HepG2 (cell line): ENCODE data around the gene SH2D3C. TPM values are rescaled to one million over a fixed set of nuclear protein-coding genes. Genes with fewer than 3 reads are reported as not detected.

Experiments used
- ATAC-seq: fragments of 200-7000 bp; cut with Tn5 transposase; 3 replicates; pipeline ENCODE4 v1.9.1; 2020; ENCODE audit warnings: mild to moderate bottlenecking, moderate library complexity
- BruUV-seq: library from RNA; stranded (reverse); fragments of 400-500 nt; replicated peaks from 2 replicates; lab custom pipeline; 2021; lab: Mats Ljungman, UMichigan
- CTCF ChIA-PET: fragments of 300-600 bp; formaldehyde crosslinking; extraction: SDS; loops from one replicate; lab custom pipeline; 2021; ENCODE audit warnings: low total read pairs, inconsistent platforms, low intra/inter-chr PET ratio; lab: Yijun Ruan, JAX
- POLR2A ChIA-PET: fragments of 350-600 bp; sonication (Branson Sonifier 250); formaldehyde crosslinking; loops from one replicate; lab custom pipeline; 2020; ENCODE audit warnings: antibody characterized with exemption, inconsistent platforms; lab: Yijun Ruan, JAX
- DNase-seq: peaks from one replicate; pipeline ENCODE4 v3.0.0-alpha.2; 2015; ENCODE audit warnings: low spot score
- FAIRE-seq: peaks from 3 replicates; lab custom pipeline; 2011; peaks lifted over from hg19 to GRCh38; lab: Jason Lieb, UNC
- H2AFZ ChIP-seq: one replicate; pipeline ENCODE4 v1.6.1; 2011; ENCODE audit warnings: low read length, inconsistent platforms
- H3K27ac ChIP-seq: fragments of 300-600 bp; 3 replicates; pipeline ENCODE4 v1.8.0; 2011; ENCODE audit warnings: mixed run types, mild to moderate bottlenecking, mixed read lengths, low read length, inconsistent platforms; ENCODE audit not compliant: insufficient read depth; ENCODE audit errors: extremely low read length
- H3K27me3 ChIP-seq, 2 experiments: fragments of 200-600 bp in 1 of 2; 2 replicates in 1 of 2; 3 replicates in 1 of 2; pipeline versions ENCODE4 v1.6.0 to v1.8.0; 2011; ENCODE audit warnings: low read length in 2 of 2, mild to moderate bottlenecking in 2 of 2, moderate library complexity in 2 of 2, inconsistent platforms in 1 of 2; ENCODE audit not compliant: insufficient read depth in 2 of 2, control insufficient read depth in 1 of 2
- H3K36me3 ChIP-seq, 2 experiments: fragments of 200-600 bp in 1 of 2; replicated peaks in 1 of 2; 2 replicates in 1 of 2; 3 replicates in 1 of 2; pipeline versions ENCODE4 v1.5.1 to v1.8.0; 2011; ENCODE audit warnings: low read length in 2 of 2, inconsistent platforms in 1 of 2; ENCODE audit not compliant: insufficient read depth in 2 of 2, control insufficient read depth in 1 of 2
- H3K4me1 ChIP-seq: 2 replicates; pipeline ENCODE4 v1.5.1; 2012; ENCODE audit warnings: low read length, inconsistent platforms; ENCODE audit not compliant: insufficient read depth
- H3K4me2 ChIP-seq: 2 replicates; pipeline ENCODE4 v1.6.0; 2011; ENCODE audit warnings: low read depth, low read length, inconsistent platforms
- H3K4me3 ChIP-seq, 3 experiments: fragments of 200-600 bp in 1 of 3; sonication (generic), shearing (Covaris generic) in 1 of 3; replicated peaks in 1 of 3; 2 replicates each; pipeline ENCODE4 v1.5.1; 2011 to 2016; ENCODE audit warnings: low read length in 3 of 3, inconsistent platforms in 2 of 3, low read depth in 2 of 3, mild to moderate bottlenecking in 2 of 3, control low read depth in 1 of 3, mixed read lengths in 1 of 3; ENCODE audit not compliant: insufficient read depth in 1 of 3
- H3K79me2 ChIP-seq: one replicate; pipeline ENCODE4 v1.6.1; 2011; ENCODE audit warnings: low read length, inconsistent platforms; ENCODE audit not compliant: insufficient read depth
- H3K9ac ChIP-seq: 2 replicates; pipeline ENCODE4 v1.6.0; 2011; ENCODE audit warnings: mild to moderate bottlenecking, low read depth, low read length, inconsistent platforms; ENCODE audit not compliant: insufficient read depth
- H3K9me3 ChIP-seq: 2 replicates; pipeline ENCODE4 v1.5.1; 2012; ENCODE audit warnings: mild to moderate bottlenecking, low read length
- H4K20me1 ChIP-seq: 2 replicates; pipeline ENCODE4 v1.6.0; 2011; ENCODE audit warnings: inconsistent platforms, mild to moderate bottlenecking, low read length, moderate library complexity; ENCODE audit not compliant: insufficient read depth
- ESRRA ChIP-seq: sonication (generic); formaldehyde crosslinking; IDR thresholded peaks from 2 replicates; pipeline ENCODE4 v1.5.1; 2020; ENCODE audit warnings: mild to moderate bottlenecking, low read depth, missing genetic modification reagents
- MEF2D ChIP-seq: sonication (generic); formaldehyde crosslinking; IDR thresholded peaks from 2 replicates; pipeline ENCODE4 v1.5.1; 2020; ENCODE audit warnings: mild to moderate bottlenecking, missing genetic modification reagents
- POLR2AphosphoS2 ChIP-seq: IDR thresholded peaks from 2 replicates; pipeline ENCODE4 v1.6.1; 2011; ENCODE audit warnings: low read depth, low read length, improper control_type of control experiment
- RARA ChIP-seq: IDR thresholded peaks from 2 replicates; pipeline ENCODE4 v1.6.1; 2016; ENCODE audit warnings: missing genetic modification reagents, missing compliant biosample characterization
- ZNF12 ChIP-seq: sonication (generic); formaldehyde crosslinking; IDR thresholded peaks from 2 replicates; pipeline ENCODE4 v1.5.0; 2020; ENCODE audit warnings: missing genetic modification reagents
- ZNF30 ChIP-seq: sonication (generic); formaldehyde crosslinking; IDR thresholded peaks from 2 replicates; pipeline ENCODE4 v1.5.0; 2020; ENCODE audit warnings: mild to moderate bottlenecking, missing genetic modification reagents
- ZNF616 ChIP-seq: sonication (generic); formaldehyde crosslinking; IDR thresholded peaks from 2 replicates; pipeline ENCODE4 v1.5.0; 2020; ENCODE audit warnings: low read depth, mild to moderate bottlenecking, missing genetic modification reagents
- ZNF709 ChIP-seq: sonication (generic); formaldehyde crosslinking; IDR thresholded peaks from 2 replicates; pipeline ENCODE4 v1.5.0; 2020; ENCODE audit warnings: mild to moderate bottlenecking, missing genetic modification reagents
- ZNF782 ChIP-seq: sonication (generic); formaldehyde crosslinking; IDR thresholded peaks from 2 replicates; pipeline ENCODE4 v1.4.0; 2020; ENCODE audit warnings: missing genetic modification reagents, mild to moderate bottlenecking, borderline replicate concordance
- WGBS: methylation state at CpG from one replicate; pipeline ENCODE4 v1.1.6; 2017; ENCODE audit warnings: low lambda C conversion rate; 5-methylcytosine and 5-hydroxymethylcytosine counted together
- in situ Hi-C: cut with HindIII; loops from 2 replicates; pipeline ENCODE4 v1.10.0; 2017; ENCODE audit warnings: low pct_unique_long_range_greater_than_20kb; ENCODE audit not compliant: extremely low pct_ligation_motif_present
- intact Hi-C: fragments of 100-400 bp; cut with micrococcal nuclease; formaldehyde crosslinking; loops from one replicate; pipeline ENCODE4 v1.10.0; 2022; ENCODE audit not compliant: unreplicated experiment
- polyA plus RNA-seq, 8 experiments: library from polyadenylated mRNA; depleted of rRNA in 3 of 8; stranded (reverse) in 7 of 8; unstranded in 1 of 8; fragments of >200 nt; fragmentation: Illumina TruSeq in 4 of 8; extraction: Trizol in 4 of 8; gene quantifications; 2 replicates each; pipeline versions ENCODE4 v1.2.1 to v1.2.3, GENCODE V29; 2011 to 2016; ENCODE audit warnings: low read depth in 4 of 8, missing spikeins in 1 of 8, mixed read lengths in 1 of 8; ENCODE audit not compliant: insufficient read depth in 1 of 8
- total RNA-seq, 5 experiments: library from RNA; depleted of rRNA; stranded (reverse); fragments of >200 nt; fragmentation: Illumina TruSeq; extraction: Trizol; gene quantifications; 2 replicates each; pipeline ENCODE4 v1.2.3, GENCODE V29; 2016; ENCODE audit warnings: low read depth in 1 of 5
- TF ChIP-seq, protein P1 (sequence below): sonication (generic); formaldehyde crosslinking; IDR thresholded peaks from 2 replicates; pipeline ENCODE4 v1.4.0; 2020; ENCODE audit warnings: missing genetic modification reagents, borderline replicate concordance
- TF ChIP-seq, protein P2 (sequence below): conservative IDR thresholded peaks from 2 replicates; pipeline ENCODE4 v1.6.1; 2018; ENCODE audit warnings: missing genetic modification reagents
- TF ChIP-seq, protein P3 (sequence below): sonication (generic); formaldehyde crosslinking; IDR thresholded peaks from 2 replicates; pipeline ENCODE4 v1.5.0; 2020; ENCODE audit warnings: mild to moderate bottlenecking, low read depth, missing genetic modification reagents, borderline replicate concordance
- TF ChIP-seq, protein P4 (sequence below): sonication (generic); formaldehyde crosslinking; IDR thresholded peaks from 2 replicates; pipeline ENCODE4 v1.8.0; 2022; ENCODE audit warnings: missing genetic modification reagents, low read depth, mild to moderate bottlenecking, borderline replicate concordance

The SH2D3C gene
- total and polyA plus RNA-seq, 2 of the 13 experiments (the other 11 are each of a cell fraction or from before 2014, with no cell fraction given), result not detected

DNA sequence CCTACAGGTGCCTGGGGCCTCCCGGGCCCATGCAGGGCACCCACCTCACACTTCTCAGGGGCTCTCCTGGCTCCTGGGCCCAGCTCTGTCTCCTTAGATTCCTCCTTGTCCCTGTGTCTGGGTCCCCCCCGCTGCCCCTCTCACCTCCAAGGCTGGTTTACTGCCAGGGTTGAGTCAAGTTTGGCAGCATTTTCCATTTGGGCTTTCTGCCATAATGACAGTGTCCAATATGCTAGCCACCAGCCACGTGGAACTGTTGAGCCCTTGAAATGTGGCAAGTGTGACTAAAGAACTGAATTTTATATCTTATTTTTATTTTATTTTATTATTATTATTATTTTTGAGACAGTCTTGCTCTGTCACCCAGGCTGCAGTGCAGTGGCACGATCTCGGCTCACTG lies 60.7 kb downstream of the SH2D3C start (continued):
- TF ChIP-seq, protein P1, sequence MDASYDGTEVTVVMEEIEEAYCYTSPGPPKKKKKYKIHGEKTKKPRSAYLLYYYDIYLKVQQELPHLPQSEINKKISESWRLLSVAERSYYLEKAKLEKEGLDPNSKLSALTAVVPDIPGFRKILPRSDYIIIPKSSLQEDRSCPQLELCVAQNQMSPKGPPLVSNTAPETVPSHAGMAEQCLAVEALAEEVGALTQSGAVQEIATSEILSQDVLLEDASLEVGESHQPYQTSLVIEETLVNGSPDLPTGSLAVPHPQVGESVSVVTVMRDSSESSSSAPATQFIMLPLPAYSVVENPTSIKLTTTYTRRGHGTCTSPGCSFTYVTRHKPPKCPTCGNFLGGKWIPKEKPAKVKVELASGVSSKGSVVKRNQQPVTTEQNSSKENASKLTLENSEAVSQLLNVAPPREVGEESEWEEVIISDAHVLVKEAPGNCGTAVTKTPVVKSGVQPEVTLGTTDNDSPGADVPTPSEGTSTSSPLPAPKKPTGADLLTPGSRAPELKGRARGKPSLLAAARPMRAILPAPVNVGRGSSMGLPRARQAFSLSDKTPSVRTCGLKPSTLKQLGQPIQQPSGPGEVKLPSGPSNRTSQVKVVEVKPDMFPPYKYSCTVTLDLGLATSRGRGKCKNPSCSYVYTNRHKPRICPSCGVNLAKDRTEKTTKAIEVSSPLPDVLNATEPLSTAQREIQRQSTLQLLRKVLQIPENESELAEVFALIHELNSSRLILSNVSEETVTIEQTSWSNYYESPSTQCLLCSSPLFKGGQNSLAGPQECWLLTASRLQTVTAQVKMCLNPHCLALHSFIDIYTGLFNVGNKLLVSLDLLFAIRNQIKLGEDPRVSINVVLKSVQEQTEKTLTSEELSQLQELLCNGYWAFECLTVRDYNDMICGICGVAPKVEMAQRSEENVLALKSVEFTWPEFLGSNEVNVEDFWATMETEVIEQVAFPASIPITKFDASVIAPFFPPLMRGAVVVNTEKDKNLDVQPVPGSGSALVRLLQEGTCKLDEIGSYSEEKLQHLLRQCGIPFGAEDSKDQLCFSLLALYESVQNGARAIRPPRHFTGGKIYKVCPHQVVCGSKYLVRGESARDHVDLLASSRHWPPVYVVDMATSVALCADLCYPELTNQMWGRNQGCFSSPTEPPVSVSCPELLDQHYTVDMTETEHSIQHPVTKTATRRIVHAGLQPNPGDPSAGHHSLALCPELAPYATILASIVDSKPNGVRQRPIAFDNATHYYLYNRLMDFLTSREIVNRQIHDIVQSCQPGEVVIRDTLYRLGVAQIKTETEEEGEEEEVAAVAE (CRISPR knock-in tag), result no peak
- no peak for TF ChIP-seq POLR2AphosphoS2
- TF ChIP-seq, protein P2, sequence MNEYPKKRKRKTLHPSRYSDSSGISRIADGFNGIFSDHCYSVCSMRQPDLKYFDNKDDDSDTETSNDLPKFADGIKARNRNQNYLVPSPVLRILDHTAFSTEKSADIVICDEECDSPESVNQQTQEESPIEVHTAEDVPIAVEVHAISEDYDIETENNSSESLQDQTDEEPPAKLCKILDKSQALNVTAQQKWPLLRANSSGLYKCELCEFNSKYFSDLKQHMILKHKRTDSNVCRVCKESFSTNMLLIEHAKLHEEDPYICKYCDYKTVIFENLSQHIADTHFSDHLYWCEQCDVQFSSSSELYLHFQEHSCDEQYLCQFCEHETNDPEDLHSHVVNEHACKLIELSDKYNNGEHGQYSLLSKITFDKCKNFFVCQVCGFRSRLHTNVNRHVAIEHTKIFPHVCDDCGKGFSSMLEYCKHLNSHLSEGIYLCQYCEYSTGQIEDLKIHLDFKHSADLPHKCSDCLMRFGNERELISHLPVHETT, result no peak
- TF ChIP-seq, all 625 proteins: peak for 0

DNA sequence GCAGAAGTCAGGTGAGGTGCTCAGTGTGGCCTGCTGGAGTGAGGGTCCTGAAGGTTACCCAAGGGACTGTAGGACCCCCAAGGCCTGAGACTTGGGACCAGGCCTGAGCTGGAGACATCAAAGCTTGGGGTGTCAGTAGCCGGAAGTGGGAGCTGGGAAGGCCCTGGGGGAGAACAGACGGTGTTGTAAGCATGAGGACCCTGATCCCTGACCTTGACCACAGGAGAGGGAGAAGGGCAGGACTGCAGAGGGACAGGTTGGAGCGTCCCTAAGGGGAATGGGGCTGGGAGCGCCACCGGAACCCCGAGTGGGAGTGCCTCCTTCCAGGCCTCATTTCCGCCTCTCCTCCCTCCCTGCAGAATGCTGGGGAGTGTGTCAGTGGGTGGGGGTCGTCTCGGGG lies 62.1 kb downstream of the SH2D3C start:
- Histone ChIP-seq H3K27me3 (peaks cover 0 to 6% of the 10 kb centered on the region in 2 experiments; a peak in 2 of 5 replicates), H4K20me1 (no peaks in the 10 kb centered on the region; the same call in 1 of the 2 replicates), H3K4me1 (peaks cover 31% of the 10 kb centered on the region), H3K36me3 (no peaks in the 10 kb centered on the region), H3K9me3 (no peaks in the 10 kb centered on the region), H2AFZ (no peak overlapping the region), H3K9ac (peak overlapping the region; percentile 55), H3K4me3 (peak overlapping the region; percentile 77 to 90 (median 82); a peak in 5 of 6 replicates), H3K4me2 (peak overlapping the region; percentile 97), H3K27ac (peak overlapping the region; percentile 19), H3K79me2 (no peaks in the 10 kb centered on the region)
- FAIRE-seq, result no peak
- in situ Hi-C loops (no loop called here), intact Hi-C loops (no loop called here)
- no TSS peak for BruUV-seq
- WGBS, result 9% methylated on average over 5 of the region's 9 CpGs
- peak; percentile 34 for DNase-seq
- ChIA-PET POLR2A (interaction anchor here (1.0 to 2.4 kb wide), 4 partner anchors 8 to 108 kb away, joined by 4 to 11 read pairs (median 6); partner anchors contain the start of genes CFAP157 and TOR2A), CTCF (no interaction called here)
- peak; percentile 41 for ATAC-seq
- TF ChIP-seq, protein P3, sequence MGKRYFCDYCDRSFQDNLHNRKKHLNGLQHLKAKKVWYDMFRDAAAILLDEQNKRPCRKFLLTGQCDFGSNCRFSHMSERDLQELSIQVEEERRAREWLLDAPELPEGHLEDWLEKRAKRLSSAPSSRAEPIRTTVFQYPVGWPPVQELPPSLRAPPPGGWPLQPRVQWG (CRISPR knock-in tag), result no peak
- 0 out of 2 replicates have a peak, but pooled peaks have one; percentile 42 for TF ChIP-seq ESRRA (CRISPR knock-in tag)
- TF ChIP-seq ZNF12 (CRISPR knock-in tag), result no peak
- TF ChIP-seq, protein P4, sequence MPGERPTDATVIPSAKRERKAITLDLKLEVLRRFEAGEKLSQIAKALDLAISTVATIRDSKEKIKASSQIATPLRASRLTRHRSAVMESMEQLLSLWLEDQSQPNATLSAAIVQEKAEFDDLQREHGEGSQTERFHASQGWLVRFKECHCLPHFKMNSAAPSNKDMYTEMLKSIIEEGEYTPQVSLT (CRISPR knock-in tag), result no peak
- no peak for TF ChIP-seq ZNF30 (CRISPR knock-in tag)
- no peak for TF ChIP-seq ZNF709 (CRISPR knock-in tag)
- 0 out of 2 replicates have a peak, but pooled peaks have one; percentile 12 for TF ChIP-seq ZNF616
- no peak for TF ChIP-seq ZNF782 (CRISPR knock-in tag)
- TF ChIP-seq MEF2D (CRISPR knock-in tag), result 0 out of 2 replicates have a peak, but pooled peaks have one; percentile 9
- TF ChIP-seq RARA (CRISPR knock-in tag), result peak; percentile 50
